ENCODE results near the gene EPHX1. TPM values are rescaled to one million over a fixed set of nuclear protein-coding genes. Genes with fewer than 3 reads are reported as not detected.
"Not testable (repeated sequence)": the region's sequence is repeated elsewhere in the genome, so short reads cannot be mapped to it uniquely, and the experiment has no call there.

The EPHX1 gene
- total RNA-seq, 6 donors from 2014 or later = 82.8 to 205 (median 141) TPM

GRCh38 chr1:225806249-225806648 lies 3.7 kb upstream of the EPHX1 start:
- TF ChIP-seq POLR2AphosphoS5 (IDR thresholded peaks at IDR 0.05) (no peak), EP300 (IDR thresholded peaks at IDR 0.05) (no peak), CTCF (IDR thresholded peaks at IDR 0.05) (no peak), POLR2A (IDR thresholded peaks at IDR 0.05) (no peak)
- no peak overlapping the region for H3K27ac ChIP-seq
- no peaks in the 10 kb centered on the region for H3K27me3 ChIP-seq
- H3K4me3 ChIP-seq = no peak overlapping the region
- H3K9me3 ChIP-seq = no peaks in the 10 kb centered on the region
- no peak for ATAC-seq (ENCODE audit: low FRiP score in 2 of 2)
- H3K36me3 ChIP-seq = no peaks in the 10 kb centered on the region
- H3K4me1 ChIP-seq = peaks cover 6 to 15% (median 11%) of the 10 kb centered on the region in 4 donors
- no peak for DNase-seq
- WGBS, 2 donors = 95 to 97% methylated on average over 1 of the region's 1 CpG

- 90 to 92% methylated on average over 3 of the region's 3 CpGs for WGBS, 2 donors
- not testable (repeated sequence) for DNase-seq; ATAC-seq (ENCODE audit: low FRiP score in 2 of 2); H3K36me3 ChIP-seq; H3K4me3 ChIP-seq; H3K27me3 ChIP-seq; H3K9me3 ChIP-seq; H3K27ac ChIP-seq
- peaks cover 11 to 20% (median 15%) of the 10 kb centered on the region in 4 donors for H3K4me1 ChIP-seq
These were observed 3.2 kb upstream of the EPHX1 start for GRCh38 chr1:225806736-225807135.

- peaks cover 25 to 34% (median 29%) of the 10 kb centered on the region in 4 donors for H3K4me1 ChIP-seq
- no peaks in the 10 kb centered on the region for H3K36me3 ChIP-seq
- H3K4me3 ChIP-seq = no peak overlapping the region
- H3K9me3 ChIP-seq = no peaks in the 10 kb centered on the region
- DNase-seq (no peak), ATAC-seq (ENCODE audit: low FRiP score in 2 of 2) (no peak)
- TF ChIP-seq CTCF (IDR thresholded peaks at IDR 0.05) (no peak), POLR2AphosphoS5 (IDR thresholded peaks at IDR 0.05) (no peak)
- H3K27ac ChIP-seq = no peak overlapping the region
- 74 to 81% methylated on average over 5 of the region's 5 CpGs for WGBS, 2 donors
- H3K27me3 ChIP-seq = no peaks in the 10 kb centered on the region
These were observed 1.8 kb upstream of the EPHX1 start for GRCh38 chr1:225808136-225808535.

GRCh38 chr1:225810579-225811538 lies 935 bp downstream of the EPHX1 start:
- Histone ChIP-seq H3K4me3 (peak overlapping the region; percentile 50 to 77 (median 59)), H3K27ac (peak overlapping the region; percentile 67 to 89 (median 83)), H3K4me1 (peaks cover 49 to 61% (median 51%) of the 10 kb centered on the region in 4 donors)
- not testable (repeated sequence) for ATAC-seq (ENCODE audit: low FRiP score in 2 of 2); H3K36me3 ChIP-seq; H3K27me3 ChIP-seq; H3K9me3 ChIP-seq
- WGBS, 2 donors = 7 to 8% methylated on average over 16 to 26 of the region's 29 CpGs
- DNase-seq = peak; percentile 82 to 90
- TF ChIP-seq POLR2AphosphoS5 (IDR thresholded peaks at IDR 0.05) (peak in 1 of 2 donors; percentile 22), POLR2A (IDR thresholded peaks at IDR 0.05) (peak in 1 of 4 donors; percentile 42)

- TF ChIP-seq POLR2A (IDR thresholded peaks at IDR 0.05) = no peak
- TF ChIP-seq POLR2AphosphoS5 (IDR thresholded peaks at IDR 0.05) = no peak
- no peak for TF ChIP-seq EP300 (IDR thresholded peaks at IDR 0.05)
- TF ChIP-seq CTCF (IDR thresholded peaks at IDR 0.05) = peak in 4 of 6 experiments; percentile 10 to 21 (median 16)
- DNase-seq (no peak), ATAC-seq (ENCODE audit: low FRiP score in 2 of 2) (no peak)
These were observed 1.9 kb downstream of the EPHX1 start for GRCh38 chr1:225811622-225812487.

More at GRCh38 chr1:225811622-225812487, 1.9 kb downstream of the EPHX1 start:
- H3K27ac ChIP-seq = peak overlapping the region in 3 of 4 donors; percentile 84 to 89 (median 85)
- H3K4me1 ChIP-seq = peaks cover 57 to 71% (median 61%) of the 10 kb centered on the region in 4 donors
- H3K36me3 ChIP-seq = no peaks in the 10 kb centered on the region
- H3K4me3 ChIP-seq = peak overlapping the region in 3 of 4 donors; percentile 56 to 77 (median 62)
- 42 to 44% methylated on average over 6 to 10 of the region's 10 CpGs for WGBS, 2 donors
- H3K27me3 ChIP-seq = no peaks in the 10 kb centered on the region
- no peaks in the 10 kb centered on the region for H3K9me3 ChIP-seq

Measured in upper lobe of left lung (tissue), 6 donors.